NCI-H748 (cell line): Measurements from ENCODE around the gene ABCC6.
A peak's percentile ranks its signal among the peaks of the same experiment; 100 is the strongest.
"Not testable (repeated sequence)": the region's sequence is repeated elsewhere in the genome, so short reads cannot be mapped to it uniquely, and the experiment has no call there.

Source experiments
- DNase-seq: peaks from one replicate; lab custom pipeline; 2025; ENCODE audit not compliant: unreplicated experiment; lab: John Stamatoyannopoulos, UW

Gene ABCC6

GRCh38 chr16:16223662-16224241, 458 bp upstream of the ABCC6 start:
- not testable (repeated sequence) for DNase-seq

GRCh38 chr16:16221382-16221781, 1.9 kb downstream of the ABCC6 start:
- not testable (repeated sequence) for DNase-seq

GRCh38 chr16:16220449-16220848, 2.8 kb downstream of the ABCC6 start:
- DNase-seq, result not testable (repeated sequence)

- DNase-seq, result not testable (repeated sequence)
Measured at GRCh38 chr16:16218787-16219186, 4.5 kb downstream of the ABCC6 start.

GRCh38 chr16:16218349-16218748, 4.9 kb downstream of the ABCC6 start:
- not testable (repeated sequence) for DNase-seq

DNA sequence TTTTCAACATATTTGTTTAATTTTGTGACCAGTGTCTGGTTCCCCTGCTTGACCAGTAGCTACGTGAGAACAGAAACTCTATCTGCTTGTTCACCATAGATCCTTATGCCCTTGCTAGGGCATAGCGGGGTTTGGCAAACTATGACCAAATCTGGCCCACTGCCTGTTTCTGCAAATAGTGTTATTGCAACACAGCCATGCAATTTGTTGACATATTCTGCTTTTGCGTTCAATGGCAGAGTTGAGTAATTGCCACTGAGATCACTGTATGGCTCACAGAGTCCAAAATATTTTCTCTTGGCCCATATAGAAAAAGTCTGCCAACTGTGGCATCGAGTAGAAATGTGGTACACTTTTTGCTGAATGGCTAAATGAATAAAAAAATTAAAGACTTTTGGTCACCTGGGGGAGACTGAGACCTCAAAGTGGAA, 9.4 kb downstream of the ABCC6 start:
- not testable (repeated sequence) for DNase-seq

DNA sequence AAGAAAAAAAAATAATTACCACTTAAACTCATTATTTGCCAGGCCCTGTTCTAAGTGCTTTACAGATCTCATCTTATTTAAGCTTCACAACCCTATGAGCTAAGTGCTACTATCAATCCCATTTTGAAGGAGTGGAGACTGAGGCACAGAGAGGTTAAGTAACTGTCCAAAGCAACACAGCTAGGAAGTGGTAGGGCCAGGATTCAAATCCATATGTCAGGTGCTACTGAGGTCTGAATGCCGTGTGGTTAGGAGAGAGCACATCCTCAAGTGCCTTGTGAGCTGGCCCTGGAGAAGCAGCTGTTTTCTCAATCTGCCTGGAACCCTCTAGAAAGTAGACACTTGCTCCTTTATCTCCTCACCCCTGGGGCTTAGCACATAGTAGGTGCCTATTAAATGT, 11.9 kb downstream of the ABCC6 start:
- not testable (repeated sequence) for DNase-seq

DNA sequence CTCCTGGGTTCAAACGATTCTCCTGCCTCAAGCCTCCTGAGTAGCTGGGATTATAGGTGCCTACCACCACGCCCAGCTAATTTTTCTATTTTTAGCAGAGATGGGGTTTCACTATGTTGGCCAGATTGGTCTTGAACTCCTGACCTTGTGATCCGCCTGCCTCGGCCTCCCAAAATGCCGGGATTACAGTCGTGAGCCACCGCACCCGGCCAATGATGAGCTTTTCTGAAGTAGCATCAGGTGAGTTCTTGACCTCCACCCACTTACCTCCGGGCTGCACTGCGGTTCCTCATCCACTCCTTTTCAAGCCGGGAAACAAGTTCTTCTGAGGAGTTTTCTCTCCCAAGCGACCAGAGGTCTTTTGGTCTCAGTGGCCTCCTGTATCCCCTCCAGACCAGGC, 14.8 kb downstream of the ABCC6 start:
- DNase-seq, result not testable (repeated sequence)

DNA sequence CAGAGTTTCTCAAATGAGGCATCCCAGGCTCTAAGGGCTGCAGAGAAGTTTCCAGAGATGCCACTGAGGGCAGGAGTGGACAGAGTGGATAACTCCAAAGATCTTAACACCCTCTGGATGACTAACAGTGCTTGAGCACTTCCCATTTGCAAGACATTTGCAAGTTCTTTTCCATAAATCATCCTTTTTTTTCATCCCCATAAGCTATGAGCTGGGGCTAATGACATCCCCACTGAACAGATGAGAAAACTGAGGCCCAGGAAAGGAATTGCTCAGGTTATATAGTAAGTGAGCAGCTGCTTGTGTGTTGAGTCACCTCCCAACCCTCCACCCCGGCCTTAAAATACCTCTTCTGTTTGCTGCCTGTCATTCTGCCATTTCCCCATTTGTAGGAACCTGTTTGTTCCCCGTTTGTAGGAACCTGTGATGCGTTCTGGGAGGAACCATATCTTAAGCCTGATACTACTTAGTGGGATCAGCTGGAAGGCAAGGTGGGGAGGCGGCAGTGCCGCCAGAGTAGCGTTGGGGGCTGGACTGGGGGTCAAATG, 15.4 kb downstream of the ABCC6 start:
- DNase-seq, result not testable (repeated sequence)

DNA sequence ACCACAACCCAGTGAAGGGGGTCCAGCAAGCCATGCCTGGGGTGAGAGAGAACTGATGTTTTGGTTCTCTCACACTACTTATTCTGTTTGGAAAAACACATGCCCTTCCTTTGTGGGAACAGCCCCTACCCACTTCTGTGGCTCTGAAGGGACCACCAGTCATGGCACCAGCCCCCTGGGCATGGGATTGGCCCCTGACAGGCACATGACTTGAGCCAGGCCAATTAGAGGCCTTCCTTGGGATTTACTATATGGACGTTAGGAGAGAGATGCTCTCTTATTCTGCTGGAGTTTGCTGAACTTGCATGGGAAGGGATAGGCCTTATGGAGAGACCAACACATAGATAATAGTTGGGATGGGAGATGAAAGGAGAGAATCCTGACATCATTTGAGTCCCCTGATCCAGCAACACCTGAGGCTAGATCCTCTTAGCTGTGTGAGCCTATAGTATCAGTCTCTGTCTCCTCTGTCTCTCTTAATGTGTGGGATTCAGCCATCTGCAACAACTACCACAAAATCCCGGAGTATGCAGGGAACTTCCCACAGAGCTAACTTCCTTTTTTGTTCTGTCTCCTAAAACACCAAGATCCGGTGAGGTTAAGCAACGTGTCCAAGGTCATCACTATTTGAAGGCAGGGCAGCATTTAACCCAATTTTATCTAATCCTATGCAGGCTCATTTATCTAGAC, 16.1 kb downstream of the ABCC6 start:
- DNase-seq, result not testable (repeated sequence)

DNA sequence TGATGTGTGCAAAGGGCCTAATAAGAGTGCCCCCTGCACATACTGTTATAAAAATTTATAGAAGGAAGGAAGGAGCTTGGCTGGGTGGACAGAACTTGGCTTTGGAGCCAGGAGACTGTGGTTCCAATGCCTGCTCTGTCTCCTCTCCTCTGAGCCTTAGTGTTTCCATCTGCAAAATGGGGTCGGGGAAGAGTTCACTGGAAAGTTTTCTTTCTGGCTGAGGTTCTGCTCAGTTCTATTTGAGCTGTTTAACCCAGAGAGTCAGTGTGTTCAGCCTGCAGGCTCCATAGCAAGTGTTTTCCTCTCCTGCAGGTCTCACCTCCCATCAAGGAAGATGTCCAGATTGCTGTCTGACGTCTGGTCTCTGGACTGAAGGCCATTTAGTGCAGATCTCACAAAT, 17.4 kb downstream of the ABCC6 start:
- DNase-seq, result not testable (repeated sequence)

DNA sequence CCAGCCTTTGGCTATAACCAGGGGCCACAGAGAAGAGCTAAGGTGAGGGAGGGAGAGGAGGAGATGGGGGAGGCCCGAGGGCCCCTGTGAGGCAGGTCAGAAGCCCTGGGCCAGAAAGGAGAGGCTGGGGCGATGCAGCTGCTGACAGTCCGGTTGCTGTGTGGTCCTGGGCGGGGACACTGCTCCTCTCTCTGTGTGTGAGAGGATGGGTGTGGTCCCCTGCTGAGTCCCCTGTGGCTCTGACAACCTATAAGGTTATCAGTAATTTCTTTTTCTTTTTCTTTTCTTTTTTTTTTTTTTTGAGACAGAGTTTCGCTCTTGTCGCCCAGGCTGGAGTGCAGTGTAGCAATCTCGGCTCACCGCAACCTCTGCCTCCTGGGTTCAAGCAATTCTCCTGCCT, 18.7 kb downstream of the ABCC6 start:
- DNase-seq, result not testable (repeated sequence)

GRCh38 chr16:16203494-16203893, 19.8 kb downstream of the ABCC6 start:
- not testable (repeated sequence) for DNase-seq

GRCh38 chr16:16202400-16203143, 20.7 kb downstream of the ABCC6 start:
- DNase-seq, result peak; percentile 45

GRCh38 chr16:16201880-16202279, 21.4 kb downstream of the ABCC6 start:
- not testable (repeated sequence) for DNase-seq

DNA sequence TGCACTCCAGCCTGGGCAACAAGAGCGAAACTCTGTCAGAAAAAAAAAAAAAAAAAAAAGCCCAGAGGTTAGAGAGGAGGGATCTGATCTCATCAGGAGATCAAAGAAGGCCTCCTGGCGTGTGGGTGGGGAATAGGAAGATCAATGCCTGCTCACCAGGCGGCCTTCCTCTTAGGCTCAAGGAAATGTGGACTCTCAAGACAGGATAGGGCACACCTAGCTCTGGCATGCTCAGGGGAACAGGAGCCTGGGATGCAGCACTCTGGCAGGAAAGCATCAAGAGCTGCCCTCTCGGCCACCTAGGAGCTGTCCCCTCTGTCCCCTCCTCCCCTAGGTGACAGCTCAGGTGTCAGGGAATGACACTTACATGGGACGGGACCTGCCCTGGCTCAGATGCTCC, 22.9 kb downstream of the ABCC6 start:
- not testable (repeated sequence) for DNase-seq

DNA sequence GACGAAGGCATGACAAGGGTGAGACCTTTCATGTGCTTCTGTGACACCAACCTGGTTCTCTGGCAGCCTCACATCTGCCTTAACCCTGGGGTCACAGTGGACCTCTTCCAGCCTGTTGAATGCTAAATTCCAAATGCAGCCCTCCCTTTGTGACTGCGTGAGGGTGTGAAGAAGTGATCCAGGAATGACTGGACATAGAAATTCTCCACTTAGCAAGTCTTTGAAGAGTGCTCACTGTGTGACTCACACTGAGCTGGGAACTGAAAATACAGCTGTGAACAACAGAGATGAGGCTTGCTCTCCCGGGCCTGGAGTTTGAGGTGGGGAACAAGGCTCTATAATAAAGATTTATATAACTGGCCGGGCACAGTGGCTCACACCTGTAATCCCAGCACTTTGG, 23.9 kb downstream of the ABCC6 start:
- not testable (repeated sequence) for DNase-seq

GRCh38 chr16:16197966-16198365, 25.3 kb downstream of the ABCC6 start:
- no peak for DNase-seq

DNA sequence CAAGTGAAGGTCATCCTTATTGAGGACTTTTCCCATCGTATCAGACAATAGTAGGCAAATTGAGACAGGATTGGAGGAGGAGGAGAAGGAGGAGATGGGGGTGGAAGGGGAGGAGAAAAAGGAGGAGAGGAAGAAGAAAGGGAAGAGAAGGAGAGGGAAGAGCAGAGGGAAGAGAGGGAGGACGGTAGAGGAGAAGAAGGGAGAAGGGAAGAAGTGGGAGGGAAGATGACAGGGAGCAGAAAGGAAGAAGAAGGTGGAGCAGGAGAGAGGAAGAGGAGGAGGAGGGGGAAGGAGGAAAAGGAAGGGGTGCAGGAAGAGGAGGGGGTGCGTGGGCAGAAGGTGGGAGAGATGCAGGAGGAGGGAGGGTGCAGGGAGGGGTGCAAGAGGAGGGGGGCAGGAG, 26.0 kb downstream of the ABCC6 start:
- no peak for DNase-seq

DNA sequence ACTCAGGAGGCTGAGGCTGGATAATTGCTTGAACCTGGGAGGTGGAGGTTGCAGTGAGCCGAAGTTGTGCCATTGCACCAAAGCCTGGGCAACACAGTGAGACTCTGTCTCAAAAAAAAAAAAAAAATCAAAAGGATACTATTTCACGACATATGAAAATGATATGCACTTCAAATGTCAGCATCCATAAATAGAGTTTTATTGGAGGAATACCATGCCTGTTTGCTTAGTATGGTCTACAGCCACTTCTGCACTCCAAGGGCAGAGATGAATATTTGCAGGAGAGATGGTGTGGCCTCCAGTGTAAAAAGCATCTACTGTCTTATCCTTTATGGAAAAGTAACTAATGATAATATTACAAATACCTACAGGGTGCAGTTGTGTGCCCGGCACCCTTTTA, 27.2 kb downstream of the ABCC6 start:
- DNase-seq, result no peak

DNA sequence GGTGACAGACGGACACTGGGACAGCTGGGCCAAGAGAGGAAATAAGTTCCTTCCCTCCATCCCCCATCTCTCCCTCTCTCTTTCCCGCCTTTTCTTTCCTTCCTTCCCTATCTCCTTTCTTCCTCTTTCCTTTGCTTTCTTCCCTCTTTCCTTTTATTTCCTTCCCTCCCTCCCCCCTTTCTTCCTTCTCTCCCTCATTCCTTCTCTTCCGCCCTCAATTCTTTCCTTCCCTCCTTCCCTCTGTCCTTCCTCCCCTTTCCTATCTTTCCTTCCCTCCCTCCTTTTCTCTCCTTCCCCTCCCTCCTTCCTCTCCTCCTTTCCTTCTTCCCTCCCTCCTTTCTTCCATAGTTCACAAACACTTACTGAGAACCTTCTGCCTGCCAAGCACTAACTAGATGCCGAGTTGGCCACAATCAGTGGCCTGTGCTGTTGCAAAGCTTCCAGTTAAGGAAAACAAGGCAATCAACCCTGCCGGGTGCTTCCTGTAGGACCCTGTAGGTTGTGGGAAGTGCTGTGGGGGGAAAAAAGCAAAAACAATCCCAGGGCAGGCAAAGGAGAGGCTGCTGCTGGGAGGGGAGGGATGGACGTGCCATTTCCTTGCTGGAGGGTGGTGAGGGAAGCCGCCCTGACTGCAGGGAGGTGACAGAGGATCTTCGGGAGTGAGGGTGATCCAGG, 31.7 kb downstream of the ABCC6 start:
- DNase-seq, result no peak
